ENCODE results near the gene BRD7.

- no peak for TF ChIP-seq CTCF (IDR thresholded peaks at IDR 0.05)
- TF ChIP-seq EZH2 (IDR thresholded peaks at IDR 0.05; ENCODE audit: borderline replicate concordance, insufficient read depth, low read depth, low read length, poor library complexity, severe bottlenecking): no peak
Observed at GRCh38 chr16:50335196-50335958, 33.4 kb downstream of the BRD7 start.
